ENCODE data around the gene LAMP2.

Gene LAMP2

DNA sequence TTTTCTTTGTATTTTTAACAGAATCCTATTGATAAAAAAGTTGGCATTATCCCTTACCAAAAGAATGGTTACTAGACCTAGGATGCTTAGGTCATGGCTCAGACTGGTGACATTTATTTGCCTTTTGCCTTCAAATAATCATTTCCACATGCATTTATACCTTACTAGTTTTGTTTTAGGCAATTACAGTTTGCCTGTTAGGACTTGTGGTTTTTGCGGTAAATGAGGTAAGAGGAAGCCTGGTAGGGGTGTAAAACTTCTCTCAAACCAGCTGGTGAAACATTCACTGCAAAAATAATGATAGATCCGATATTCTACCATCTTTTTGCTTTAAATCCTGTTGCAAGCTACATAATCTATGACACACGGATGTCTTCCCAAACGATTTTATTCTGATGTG lies 12.1 kb downstream of the LAMP2 start:
- H3K4me3 ChIP-seq (ENCODE audit: low read depth, low read length) = no peak overlapping the region
- TF ChIP-seq, protein P1, sequence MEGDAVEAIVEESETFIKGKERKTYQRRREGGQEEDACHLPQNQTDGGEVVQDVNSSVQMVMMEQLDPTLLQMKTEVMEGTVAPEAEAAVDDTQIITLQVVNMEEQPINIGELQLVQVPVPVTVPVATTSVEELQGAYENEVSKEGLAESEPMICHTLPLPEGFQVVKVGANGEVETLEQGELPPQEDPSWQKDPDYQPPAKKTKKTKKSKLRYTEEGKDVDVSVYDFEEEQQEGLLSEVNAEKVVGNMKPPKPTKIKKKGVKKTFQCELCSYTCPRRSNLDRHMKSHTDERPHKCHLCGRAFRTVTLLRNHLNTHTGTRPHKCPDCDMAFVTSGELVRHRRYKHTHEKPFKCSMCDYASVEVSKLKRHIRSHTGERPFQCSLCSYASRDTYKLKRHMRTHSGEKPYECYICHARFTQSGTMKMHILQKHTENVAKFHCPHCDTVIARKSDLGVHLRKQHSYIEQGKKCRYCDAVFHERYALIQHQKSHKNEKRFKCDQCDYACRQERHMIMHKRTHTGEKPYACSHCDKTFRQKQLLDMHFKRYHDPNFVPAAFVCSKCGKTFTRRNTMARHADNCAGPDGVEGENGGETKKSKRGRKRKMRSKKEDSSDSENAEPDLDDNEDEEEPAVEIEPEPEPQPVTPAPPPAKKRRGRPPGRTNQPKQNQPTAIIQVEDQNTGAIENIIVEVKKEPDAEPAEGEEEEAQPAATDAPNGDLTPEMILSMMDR (IDR thresholded peaks at IDR 0.05; ENCODE audit: low read depth, low read length) = no peak

DNA sequence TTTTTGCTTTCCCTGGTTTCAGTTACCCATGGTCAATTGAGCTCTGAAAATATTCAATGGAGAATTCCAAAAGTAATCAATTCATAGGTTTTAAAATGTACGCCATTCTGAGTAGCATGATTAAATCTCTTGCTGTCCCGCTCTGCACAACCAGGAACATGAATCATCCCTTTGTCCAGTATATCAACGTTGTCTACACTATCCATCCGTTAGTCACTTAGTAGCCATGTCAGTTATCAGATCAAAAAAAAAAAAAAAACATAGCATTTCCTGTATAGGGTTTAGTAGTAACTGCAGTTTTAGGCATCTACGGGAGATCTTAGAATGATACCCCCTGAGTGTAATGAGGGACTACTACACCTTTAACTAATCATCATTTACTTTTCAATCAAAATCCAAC lies 15.1 kb downstream of the LAMP2 start:
- TF ChIP-seq, protein P1 (IDR thresholded peaks at IDR 0.05; ENCODE audit: low read depth, low read length) = no peak
- no peak overlapping the region for H3K4me3 ChIP-seq (ENCODE audit: low read depth, low read length)

DNA sequence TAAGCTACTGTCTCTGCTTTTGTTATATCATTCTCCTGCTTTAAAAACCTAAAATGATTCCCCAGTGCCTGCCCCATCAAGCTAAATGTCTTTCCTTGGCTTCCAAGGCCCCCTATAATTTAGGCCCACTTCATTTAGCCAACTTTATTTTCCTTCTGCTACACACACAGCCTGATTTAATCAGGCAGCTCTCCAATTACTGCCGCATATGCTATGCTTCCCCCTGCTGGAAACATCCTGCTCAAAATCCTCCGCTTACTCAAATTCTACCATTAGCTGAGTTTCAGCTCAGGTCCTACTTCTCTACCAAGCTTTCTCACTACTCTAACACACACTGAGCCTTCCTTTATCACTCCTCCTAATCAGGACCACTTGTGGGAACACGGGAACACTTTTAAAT lies 17.0 kb downstream of the LAMP2 start:
- H3K4me3 ChIP-seq (ENCODE audit: low read depth, low read length) = no peak overlapping the region
- TF ChIP-seq, protein P1 (IDR thresholded peaks at IDR 0.05; ENCODE audit: low read depth, low read length) = no peak

DNA sequence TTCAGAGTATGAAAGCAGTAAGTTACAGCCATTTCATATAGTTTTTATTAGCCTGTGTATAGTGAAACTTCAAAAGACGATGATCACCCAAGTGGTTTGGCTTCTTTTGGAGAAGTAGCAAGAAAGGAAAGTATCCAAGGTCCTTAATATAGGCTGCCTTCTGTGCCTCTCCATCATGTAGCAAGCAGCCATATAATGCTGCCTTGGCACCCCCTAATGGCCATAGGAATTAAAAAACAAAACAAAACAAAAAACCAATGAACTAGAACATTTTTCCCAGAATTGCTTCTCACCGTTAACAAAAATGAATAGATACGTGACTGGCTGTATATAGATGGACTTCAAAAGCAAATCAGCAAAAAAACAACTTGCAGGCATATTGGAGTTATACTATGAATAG lies 18.9 kb downstream of the LAMP2 start:
- TF ChIP-seq, protein P1 (IDR thresholded peaks at IDR 0.05; ENCODE audit: low read depth, low read length) = no peak
- no peak overlapping the region for H3K4me3 ChIP-seq (ENCODE audit: low read depth, low read length)

DNA sequence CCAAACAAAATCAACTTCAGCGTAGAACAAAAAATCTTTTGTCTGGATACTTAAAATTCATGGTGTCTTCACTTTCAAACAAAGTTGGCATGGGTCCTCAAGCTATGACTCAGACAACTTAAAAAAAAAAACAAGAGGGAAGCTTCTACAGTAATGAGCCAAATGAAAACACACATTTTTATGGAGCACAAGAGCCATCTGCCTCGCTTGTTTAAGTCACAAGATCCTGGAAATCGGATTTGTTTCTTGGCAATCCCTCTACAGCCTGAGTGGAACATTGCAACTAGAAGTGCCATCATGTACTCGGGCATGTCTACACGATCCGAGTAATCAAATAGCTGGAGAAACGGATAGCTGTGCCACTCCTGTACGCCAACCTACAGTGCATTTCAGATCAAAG lies 22.6 kb downstream of the LAMP2 start:
- TF ChIP-seq, protein P1 (IDR thresholded peaks at IDR 0.05; ENCODE audit: low read depth, low read length) = no peak
- no peak overlapping the region for H3K4me3 ChIP-seq (ENCODE audit: low read depth, low read length)

DNA sequence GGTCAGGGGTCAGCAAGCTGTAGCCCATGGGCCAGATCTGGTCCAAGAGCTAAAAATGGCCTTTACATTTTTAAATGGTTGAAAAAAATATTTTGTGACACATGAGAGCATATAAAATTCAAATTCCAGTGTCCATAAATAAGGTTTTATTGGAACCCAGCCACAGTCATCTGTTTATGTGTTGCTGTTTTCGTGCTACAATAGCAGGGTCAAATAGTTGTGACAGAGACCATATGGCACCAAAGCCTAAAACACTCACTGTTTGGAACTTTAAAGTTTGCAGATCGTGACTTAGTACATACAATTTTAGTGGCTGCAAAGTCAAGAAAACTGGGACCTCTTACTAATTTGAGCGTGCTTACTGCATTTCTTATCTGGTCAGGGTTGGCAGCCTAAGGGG lies 29.2 kb downstream of the LAMP2 start:
- TF ChIP-seq, protein P1 (IDR thresholded peaks at IDR 0.05; ENCODE audit: low read depth, low read length) = no peak
- H3K4me3 ChIP-seq (ENCODE audit: low read depth, low read length) = no peak overlapping the region

DNA sequence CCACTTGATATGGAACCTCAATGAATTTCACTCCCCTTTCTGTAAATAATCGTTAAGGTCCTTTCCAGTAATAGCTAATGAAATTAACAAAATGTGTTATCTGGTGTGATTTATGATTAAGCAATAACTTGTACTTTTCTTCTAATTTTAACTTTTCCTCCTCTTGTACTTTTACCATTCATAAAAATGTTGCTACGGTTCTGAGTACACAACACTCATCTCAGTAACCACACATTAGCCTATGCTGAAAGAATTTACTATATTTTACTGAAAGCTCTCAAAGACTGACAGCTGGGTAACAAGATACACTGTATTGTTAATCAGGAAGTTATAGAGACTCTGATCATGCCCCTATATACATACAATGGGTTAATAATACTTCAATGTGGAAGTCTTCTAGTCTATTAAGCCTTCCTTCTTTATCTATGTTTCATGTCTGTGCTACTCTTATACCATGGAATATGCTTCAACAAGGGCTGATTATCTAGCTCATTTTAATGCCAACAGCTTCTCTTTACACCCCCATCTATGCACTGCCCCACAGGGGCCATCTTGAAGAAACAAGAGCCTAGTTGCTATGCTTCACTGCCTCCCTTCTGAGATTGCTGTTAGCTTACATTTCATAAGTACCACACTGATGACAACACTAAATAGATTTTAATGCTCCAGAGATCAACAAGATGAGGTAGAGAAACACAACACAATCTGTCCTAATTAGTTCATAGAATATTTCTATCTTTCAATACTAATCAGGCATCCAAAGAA lies 39.1 kb downstream of the LAMP2 start:
- H3K4me3 ChIP-seq (ENCODE audit: low read depth, low read length) = no peak overlapping the region
- TF ChIP-seq, protein P1 (IDR thresholded peaks at IDR 0.05; ENCODE audit: low read depth, low read length) = no peak
